ENCODE data around the gene ALDH3A1.
A peak's percentile ranks its signal among the peaks of the same experiment; 100 is the strongest.
"Not testable (repeated sequence)": the region's sequence is repeated elsewhere in the genome, so short reads cannot be mapped to it uniquely, and the experiment has no call there.

The ALDH3A1 gene

GRCh38 chr17:19747829-19748806 is at the start of gene ALDH3A1:
TSS of gene ALDH3A1 (minus strand) at chr17:19748298. CDS start at chr17:19745129, 3,169 bp downstream.
- FAIRE-seq, result no peak

GRCh38 chr17:19796457-19796856 is 48.4 kb upstream of the ALDH3A1 start:
- no peak for FAIRE-seq

- peak; percentile 15 for FAIRE-seq
These were observed 43.9 kb upstream of the ALDH3A1 start for GRCh38 chr17:19791918-19792550.

- FAIRE-seq, result no peak
These were observed 39.7 kb upstream of the ALDH3A1 start for GRCh38 chr17:19787733-19788357.

GRCh38 chr17:19785854-19786253 is 37.8 kb upstream of the ALDH3A1 start:
- FAIRE-seq, result no peak

- FAIRE-seq, result no peak
These were observed 33.7 kb upstream of the ALDH3A1 start for GRCh38 chr17:19781488-19782458.

GRCh38 chr17:19780846-19781245 is 32.7 kb upstream of the ALDH3A1 start:
- no peak for FAIRE-seq

- no peak for FAIRE-seq
These were observed 25.4 kb upstream of the ALDH3A1 start for GRCh38 chr17:19773534-19773933.

GRCh38 chr17:19771971-19772630 is 24.0 kb upstream of the ALDH3A1 start:
- no peak for FAIRE-seq

GRCh38 chr17:19770985-19771735 is 23.1 kb upstream of the ALDH3A1 start:
- no peak for FAIRE-seq

GRCh38 chr17:19769946-19770652 is 22.0 kb upstream of the ALDH3A1 start:
- no peak for FAIRE-seq

GRCh38 chr17:19768046-19768782 is 20.1 kb upstream of the ALDH3A1 start:
- no peak for FAIRE-seq

- FAIRE-seq, result no peak
These were observed 18.5 kb upstream of the ALDH3A1 start for GRCh38 chr17:19766421-19767270.

GRCh38 chr17:19766016-19766415 is 17.9 kb upstream of the ALDH3A1 start:
- no peak for FAIRE-seq

- not testable (repeated sequence) for FAIRE-seq
These were observed 15.9 kb upstream of the ALDH3A1 start for GRCh38 chr17:19763991-19764390.

GRCh38 chr17:19763416-19763815 is 15.3 kb upstream of the ALDH3A1 start:
- FAIRE-seq, result no peak

- no peak for FAIRE-seq
These were observed 14.4 kb upstream of the ALDH3A1 start for GRCh38 chr17:19762515-19762961.

- FAIRE-seq, result no peak
These were observed 12.6 kb upstream of the ALDH3A1 start for GRCh38 chr17:19760746-19761145.

All from G401.6 (cell line).